ENCODE results near the gene FAM120AOS. TPM values are rescaled to one million over a fixed set of nuclear protein-coding genes. Genes with fewer than 3 reads are reported as not detected.
A peak's percentile ranks its signal among the peaks of the same experiment; 100 is the strongest.

Gene FAM120AOS
- 53.2 TPM for total RNA-seq
- polyA plus RNA-seq (ENCODE audit: insufficient read depth, low read depth, low replicate concordance): 38.7 TPM
- long read RNA-seq, donor 1, transcript FAM120AOS-206 (4 exons, 1,491 nt): minor isoform, 5 of 14 reads
- long read RNA-seq, donor 1, transcript FAM120AOS-202 (3 exons, 1,800 nt): major isoform, 6 of 14 reads
- long read RNA-seq, donor 1, partial matches to known transcripts: 0 of 14 reads
- long read RNA-seq, donor 1, other reads (novel, unspliced or antisense): 0 of 14 reads
- long read RNA-seq, donor 2, transcript FAM120AOS-202 (3 exons, 1,800 nt): major isoform, 7 of 208 reads
- long read RNA-seq, donor 2, partial matches to known transcripts: 187 of 208 reads
- long read RNA-seq, donor 2, other reads (novel, unspliced or antisense): 8 of 208 reads
- long read RNA-seq, donor 3, full-length matches to known transcripts: 19 of 68 reads
- long read RNA-seq, donor 3, partial matches to known transcripts: 49 of 68 reads
- long read RNA-seq, donor 3, other reads (novel, unspliced or antisense): 0 of 68 reads
- long read RNA-seq, donor 4, full-length matches to known transcripts: 24 of 57 reads
- long read RNA-seq, donor 4, partial matches to known transcripts: 33 of 57 reads
- long read RNA-seq, donor 4, other reads (novel, unspliced or antisense): 0 of 57 reads
- long read RNA-seq, donor 5: 0 reads
- long read RNA-seq, donor 6, full-length matches to known transcripts: 12 of 12 reads
- long read RNA-seq, donor 6, partial matches to known transcripts: 0 of 12 reads
- long read RNA-seq, donor 6, other reads (novel, unspliced or antisense): 0 of 12 reads
- long read RNA-seq, donor 7, full-length matches to known transcripts: 60 of 82 reads
- long read RNA-seq, donor 7, partial matches to known transcripts: 1 of 82 reads
- long read RNA-seq, donor 7, other reads (novel, unspliced or antisense): 21 of 82 reads
- long read RNA-seq, donor 8, full-length matches to known transcripts: 19 of 67 reads
- long read RNA-seq, donor 8, partial matches to known transcripts: 48 of 67 reads
- long read RNA-seq, donor 8, other reads (novel, unspliced or antisense): 0 of 67 reads
- long read RNA-seq, donor 9, full-length matches to known transcripts: 8 of 26 reads
- long read RNA-seq, donor 9, partial matches to known transcripts: 18 of 26 reads
- long read RNA-seq, donor 9, other reads (novel, unspliced or antisense): 0 of 26 reads
- long read RNA-seq, donor 10, transcript FAM120AOS-202 (3 exons, 1,800 nt): major isoform, 10 of 54 reads
- long read RNA-seq, donor 10, partial matches to known transcripts: 36 of 54 reads
- long read RNA-seq, donor 10, other reads (novel, unspliced or antisense): 0 of 54 reads

GRCh38 chr9:93453047-93453914 lies at the start of gene FAM120AOS:
FAM120AOS (minus strand) TSS chr9:93453581; CDS start chr9:93452709, 872 bp downstream.
- Histone ChIP-seq H3K9ac (ENCODE audit: low read length in 3 of 3) (peak within 1 kb of the TSS; percentile 76 to 97 (median 87)), H3K27ac (ENCODE audit: low read depth in 2 of 2, low read length in 2 of 2) (peak within 1 kb of the TSS; percentile 88 to 89), H3K36me3 (ENCODE audit: control insufficient read depth in 2 of 3, insufficient read depth in 3 of 3, low read length in 3 of 3) (peaks cover 0 to 4% (median 0%) of the 10 kb centered on the region in 3 donors), H3K4me1 (ENCODE audit: control insufficient read depth in 2 of 3, insufficient read depth in 2 of 3, low read depth in 1 of 3, low read length in 3 of 3) (peaks cover 0 to 18% (median 8%) of the 10 kb centered on the region in 3 donors), H3K9me3 (ENCODE audit: control insufficient read depth in 2 of 3, insufficient read depth in 1 of 3, low read length in 3 of 3) (no peaks in the 10 kb centered on the region), H3K4me3 (ENCODE audit: low read length in 3 of 3) (peak within 1 kb of the TSS; percentile 82 to 92 (median 85)), H3K27me3 (ENCODE audit: control insufficient read depth, insufficient read depth, low read length) (no peaks in the 10 kb centered on the region)
- FAIRE-seq (peak; percentile 95), DNase-seq (peak; percentile 91 to 98 (median 96))
- intact Hi-C loops (cut with DNase I): no loop called here
- peak; percentile 1 for TF ChIP-seq CTCF (IDR thresholded peaks at IDR 0.05; ENCODE audit: borderline replicate concordance, extremely low read depth, insufficient read depth)

- Histone ChIP-seq H3K27ac (ENCODE audit: low read depth in 2 of 2, low read length in 2 of 2) (peak overlapping the region in 1 of 2 donors; percentile 52), H3K36me3 (ENCODE audit: control insufficient read depth in 2 of 3, insufficient read depth in 3 of 3, low read length in 3 of 3) (peaks cover 0 to 44% (median 20%) of the 10 kb centered on the region in 3 donors), H3K27me3 (ENCODE audit: control insufficient read depth, insufficient read depth, low read length) (no peaks in the 10 kb centered on the region), H3K9ac (ENCODE audit: low read length in 3 of 3) (peak overlapping the region in 2 of 3 donors; percentile 49 to 50), H3K9me3 (ENCODE audit: control insufficient read depth in 2 of 3, insufficient read depth in 1 of 3, low read length in 3 of 3) (no peaks in the 10 kb centered on the region), H3K4me3 (ENCODE audit: low read length in 3 of 3) (peak overlapping the region in 2 of 3 donors; percentile 45 to 78), H3K4me1 (ENCODE audit: control insufficient read depth in 2 of 3, insufficient read depth in 2 of 3, low read depth in 1 of 3, low read length in 3 of 3) (peaks cover 0 to 6% (median 5%) of the 10 kb centered on the region in 3 donors)
- TF ChIP-seq CTCF (IDR thresholded peaks at IDR 0.05; ENCODE audit: borderline replicate concordance, extremely low read depth, insufficient read depth): no peak
- intact Hi-C loops (cut with DNase I): no loop called here
- FAIRE-seq (no peak), DNase-seq (no peak)
Measured at GRCh38 chr9:93501406-93501805, 48.0 kb upstream of the FAM120AOS start.
